Stimulated activated CD4-positive, alpha-beta T cell treated with anti-CD3 and anti-CD28 coated beads, Interleukin-2, amount 100 ng/mL, for 4 hours (primary cell): Measurements from ENCODE around the gene SCO2.
"Not testable (repeated sequence)": the region's sequence is repeated elsewhere in the genome, so short reads cannot be mapped to it uniquely, and the experiment has no call there.

Source experiments
- DNase-seq: peaks from one replicate; pipeline ENCODE4 v3.0.0-alpha.2; 2020; ENCODE audit warnings: low read depth

SCO2 gene

DNA sequence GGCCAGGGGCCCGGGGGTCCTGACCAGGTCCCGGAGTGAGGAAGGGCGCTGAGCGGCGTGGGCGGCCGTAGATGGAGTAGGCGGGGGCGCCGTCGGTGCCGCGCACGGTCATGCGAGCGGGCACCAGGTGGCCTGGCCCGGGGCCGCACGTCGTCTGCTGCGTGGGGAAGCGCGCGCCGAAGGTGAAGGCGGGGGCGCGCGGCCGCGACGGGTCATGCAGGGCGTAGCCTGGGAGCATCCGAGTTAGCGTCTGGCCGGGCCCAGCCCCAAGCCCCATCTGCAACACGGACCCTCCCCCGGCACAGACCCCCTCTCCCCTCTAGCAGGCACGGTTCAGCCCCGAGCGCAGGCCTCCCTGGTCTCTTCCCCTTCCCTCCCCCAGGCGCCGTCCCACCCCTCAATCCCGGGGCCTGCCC is 6.2 kb upstream of the SCO2 start:
- peak; percentile 76 for DNase-seq

DNA sequence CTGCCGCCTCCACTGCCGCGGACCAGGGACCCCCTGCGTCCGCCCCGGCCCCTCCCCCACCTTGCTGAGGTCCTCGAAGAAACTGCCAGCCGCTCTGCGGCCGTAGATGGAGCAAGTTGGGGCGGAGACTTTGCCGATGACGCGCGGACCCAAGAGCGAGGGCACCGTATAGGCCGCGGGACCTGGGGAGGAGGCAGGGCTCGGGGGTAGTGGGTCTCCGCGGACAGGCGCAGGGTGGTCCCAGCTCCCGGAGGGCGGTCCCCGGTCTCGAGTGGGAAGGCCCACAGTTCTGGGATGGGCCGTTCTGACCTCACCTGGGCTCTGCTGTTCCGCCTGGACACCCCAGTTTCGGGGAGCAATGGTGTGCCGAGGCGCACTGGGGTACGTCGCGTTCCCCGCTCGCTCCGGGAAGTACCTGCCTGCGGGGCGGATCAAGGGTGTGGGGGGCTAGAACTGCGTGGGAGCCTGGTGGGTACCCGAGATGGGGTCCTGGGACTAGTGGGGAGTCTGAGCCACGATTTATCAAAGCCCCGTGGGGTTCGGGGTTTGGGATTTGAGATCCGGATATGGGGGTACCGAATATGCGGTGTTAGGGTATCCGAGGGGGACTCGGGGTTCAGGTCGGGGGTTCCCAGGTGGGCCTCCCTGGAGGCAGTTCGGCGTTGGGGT is 5.6 kb upstream of the SCO2 start:
- DNase-seq, result peak; percentile 77

DNA sequence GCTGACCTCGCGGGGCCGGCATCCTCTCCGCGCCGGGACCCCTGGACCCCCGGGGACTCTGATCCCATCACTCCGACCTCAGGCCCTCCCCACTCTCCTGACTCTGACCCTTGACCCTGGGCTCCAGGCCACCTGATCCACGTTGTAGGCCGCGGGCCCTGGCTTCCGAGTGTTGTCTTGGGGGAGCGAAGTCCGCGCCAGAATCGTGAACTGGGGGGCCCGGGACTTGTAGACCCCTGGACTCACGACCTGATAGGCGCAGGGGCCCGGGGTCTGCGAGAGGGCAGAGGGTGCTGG is 5.1 kb upstream of the SCO2 start:
- DNase-seq, result no peak

DNA sequence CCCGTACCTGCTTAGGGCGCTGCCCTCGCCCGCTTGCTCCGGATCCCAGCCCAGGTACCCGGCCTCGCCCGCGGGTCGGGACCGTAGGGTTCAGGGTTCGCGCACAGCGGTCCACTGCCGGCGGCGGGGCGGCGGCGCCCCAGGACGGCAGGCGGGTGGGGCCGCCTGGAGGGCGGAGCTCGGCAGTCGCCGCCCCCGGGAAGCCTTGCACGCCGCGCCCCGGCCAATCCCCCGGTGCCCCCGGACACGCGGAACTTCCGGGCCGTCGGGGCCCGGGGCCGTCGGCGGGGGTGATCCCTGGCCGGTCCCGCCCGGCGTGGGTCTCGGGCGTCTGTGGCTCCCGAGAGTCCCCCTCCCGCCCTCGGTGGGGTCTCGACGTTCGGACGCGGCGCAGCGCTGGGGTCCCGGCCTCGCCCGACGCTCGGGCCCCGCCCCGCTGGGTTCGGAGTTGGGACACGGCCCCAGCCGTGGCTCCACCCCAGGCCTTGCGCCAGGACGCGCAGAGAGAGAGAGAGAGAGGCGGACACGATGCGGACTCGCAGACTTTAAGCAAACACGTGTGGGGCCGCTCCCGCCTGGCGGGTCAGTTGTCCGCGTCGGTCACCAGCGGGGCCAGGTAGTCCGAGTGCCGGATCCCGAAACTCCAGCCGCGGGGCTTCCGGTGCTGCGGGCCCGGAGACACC is 4.6 kb upstream of the SCO2 start, which contains the start of gene TYMP:
Gene TYMP, minus strand, starts transcription at position 116 of the 683 bp plus-strand sequence. CDS start 303 bp downstream, outside the sequence.
- peak; percentile 71 for DNase-seq

DNA sequence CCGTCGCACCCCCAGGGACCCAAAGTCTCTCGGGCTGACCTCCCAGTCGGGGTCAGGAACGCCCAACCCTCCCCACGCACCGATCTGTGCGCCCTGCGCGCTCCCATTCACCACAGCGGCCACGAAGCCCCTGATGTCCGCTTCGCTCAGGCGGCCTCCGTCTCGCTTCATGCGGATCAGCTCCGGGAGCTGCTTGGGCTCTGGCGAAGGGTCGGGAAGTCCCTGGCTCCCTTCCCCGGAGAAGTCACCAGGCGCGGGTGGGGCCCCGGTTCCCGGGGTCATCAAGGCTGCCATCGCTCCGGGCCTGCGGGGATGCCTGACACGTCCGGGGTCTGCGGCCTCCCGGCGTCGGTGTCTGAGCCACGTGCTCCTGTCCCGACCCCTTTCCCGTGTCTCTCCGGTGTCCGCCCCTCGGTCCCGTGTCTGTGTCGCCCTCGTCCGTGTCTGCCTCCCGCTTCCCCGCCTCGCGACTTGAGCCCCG is 4.1 kb upstream of the SCO2 start:
- DNase-seq, result no peak

DNA sequence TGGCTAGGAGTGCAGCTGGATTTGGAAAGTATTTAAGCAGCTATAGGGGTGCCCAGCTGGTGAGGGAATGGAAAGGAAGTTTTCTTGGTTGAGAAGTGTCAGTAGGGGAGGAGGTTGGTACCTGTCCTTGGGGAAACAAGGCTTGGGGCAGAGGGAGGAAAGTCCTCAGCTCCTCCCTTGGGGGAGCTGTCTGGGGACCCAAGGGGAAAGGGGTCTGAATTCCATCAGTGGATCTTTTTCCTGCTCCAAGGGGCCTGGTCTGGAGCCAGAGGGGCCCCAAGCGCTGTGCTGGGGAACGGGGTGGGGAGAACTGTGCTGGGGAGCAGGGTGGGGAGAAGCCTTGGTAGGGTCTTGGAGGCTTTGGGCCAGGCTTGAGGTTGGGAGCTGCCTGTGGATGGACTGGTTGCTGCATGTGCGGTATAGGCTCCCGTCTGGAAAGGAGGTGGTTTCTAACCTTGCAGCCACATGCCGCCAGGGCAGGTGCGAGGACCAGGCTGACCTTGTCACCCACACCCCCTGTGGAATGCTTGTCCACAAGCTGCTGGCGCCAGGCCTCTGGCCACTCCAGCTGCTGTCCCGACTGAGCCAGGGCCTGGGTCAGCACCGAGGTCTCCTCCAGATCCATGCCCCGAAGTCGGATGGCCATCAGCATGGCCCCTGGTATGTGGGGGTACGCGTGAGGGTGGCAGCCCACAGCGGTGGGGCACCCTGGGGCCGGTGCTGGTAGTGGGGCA is 3.5 kb upstream of the SCO2 start:
- DNase-seq, result no peak

DNA sequence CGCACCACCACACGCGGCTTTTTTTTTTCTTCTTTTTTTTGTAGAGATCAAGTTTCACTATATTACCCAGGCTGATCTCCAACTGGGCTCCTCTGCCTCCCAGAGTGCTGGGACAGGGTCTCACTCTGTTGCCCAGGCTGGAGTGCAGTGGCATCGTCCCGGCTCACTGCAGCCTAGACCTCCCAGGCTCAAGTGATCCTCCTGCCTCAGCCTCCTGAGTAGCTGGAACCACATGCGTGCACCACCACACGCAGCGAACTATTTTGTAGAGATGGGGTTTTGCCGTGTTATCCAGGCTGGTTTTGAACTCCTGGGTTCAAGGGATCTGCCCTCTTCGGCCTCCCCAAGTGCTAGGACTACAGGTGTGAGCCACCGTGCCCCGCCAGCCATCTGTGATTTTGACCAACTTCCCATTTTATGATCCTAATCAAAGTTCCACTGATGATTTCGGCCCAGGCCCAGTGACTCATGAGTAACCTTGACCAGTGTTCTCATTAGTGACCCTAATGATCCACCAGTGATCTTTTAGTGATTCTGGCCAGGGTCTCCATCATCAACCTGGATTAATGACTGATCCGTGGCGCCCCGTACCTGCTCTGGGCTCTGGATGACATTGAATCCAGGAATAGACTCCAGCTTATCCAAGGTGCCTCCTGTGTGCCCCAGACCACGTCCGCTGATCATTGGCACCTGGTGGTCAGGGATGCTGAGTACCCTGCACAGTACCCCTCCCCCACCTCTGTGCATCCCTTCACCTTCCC is 2.7 kb upstream of the SCO2 start:
- DNase-seq, result no peak

DNA sequence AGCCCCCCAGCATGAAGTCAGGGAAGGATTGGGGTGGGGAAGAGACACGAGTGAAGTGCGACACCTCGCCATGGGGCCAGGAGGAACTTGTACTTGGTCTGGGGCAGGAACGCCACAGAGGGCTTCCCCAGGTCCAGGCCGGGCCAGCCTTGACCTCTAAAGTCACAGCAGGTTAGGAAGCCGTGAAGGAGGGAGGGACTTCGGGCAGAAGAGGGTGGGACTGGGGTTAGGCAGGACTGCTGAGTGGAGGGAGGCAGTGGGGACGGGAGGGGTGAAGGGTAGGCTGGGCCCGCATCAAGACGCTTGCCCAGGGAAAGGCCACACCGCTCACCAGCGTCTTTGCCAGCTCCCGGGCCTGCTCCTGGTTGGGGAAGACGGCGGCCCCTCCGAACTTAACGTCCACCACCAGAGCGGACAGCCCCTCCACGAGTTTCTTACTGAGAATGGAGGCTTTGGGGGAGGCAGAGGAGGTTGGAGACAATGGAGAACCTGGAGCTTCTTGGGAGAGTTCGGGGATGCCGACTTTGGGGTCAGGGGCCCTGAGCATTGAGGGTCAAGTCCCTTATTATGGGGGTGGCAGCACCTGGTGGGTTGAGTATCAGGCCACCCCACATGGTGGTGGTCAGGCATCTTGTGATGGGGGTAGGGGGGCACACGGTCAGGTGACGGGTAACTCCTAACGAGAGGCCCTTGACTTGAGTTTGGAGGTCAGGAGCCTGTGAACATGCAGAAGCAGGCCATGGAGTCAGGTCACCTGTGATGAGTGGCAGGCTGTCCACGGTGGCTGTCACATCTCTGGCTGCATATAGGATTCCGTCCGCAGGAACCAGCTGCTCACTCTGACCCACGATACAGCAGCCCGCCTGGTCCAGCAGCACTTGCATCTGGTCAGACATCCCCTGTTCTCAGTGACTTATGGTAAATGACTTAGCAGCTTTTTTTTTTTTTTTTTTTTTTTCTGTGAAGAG is 1.7 kb upstream of the SCO2 start:
- DNase-seq, result no peak

DNA sequence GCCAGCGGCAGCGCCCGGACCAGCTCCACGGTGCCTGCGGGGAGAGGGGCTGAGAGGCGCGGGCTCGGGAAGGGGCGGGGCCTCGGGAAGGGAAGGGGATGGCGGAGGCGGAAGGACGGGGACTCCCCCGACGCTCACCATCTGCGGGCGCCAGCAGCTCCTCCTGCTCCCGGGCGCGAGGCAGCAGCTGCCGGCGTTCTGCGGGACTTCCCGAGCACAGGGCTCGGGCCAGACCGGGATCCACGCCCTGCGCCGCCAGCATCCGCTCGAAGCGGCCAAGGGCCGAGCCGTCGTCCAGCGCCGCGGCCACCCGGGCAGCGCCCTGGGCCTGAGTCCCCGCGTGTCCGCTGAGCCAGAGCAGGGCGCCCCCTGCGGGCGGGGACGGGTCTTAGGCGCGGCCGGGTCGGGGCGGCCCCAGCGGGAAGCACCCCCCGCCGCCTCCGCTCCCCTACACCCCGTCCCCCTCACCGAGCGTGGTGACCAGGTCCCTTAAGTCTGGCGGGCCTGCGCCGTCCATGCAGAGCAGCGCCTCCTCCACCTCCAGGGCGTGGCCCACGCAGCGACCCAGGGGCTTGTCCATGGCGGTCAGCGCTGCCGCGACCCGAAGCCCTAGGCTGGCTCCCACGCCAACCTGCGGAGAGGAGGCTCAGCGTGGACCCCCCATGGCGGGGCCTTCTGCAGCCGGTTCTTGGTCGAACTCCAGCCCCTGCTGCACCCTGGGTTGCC is 873 bp upstream of the SCO2 start:
- DNase-seq, result peak; percentile 83

DNA sequence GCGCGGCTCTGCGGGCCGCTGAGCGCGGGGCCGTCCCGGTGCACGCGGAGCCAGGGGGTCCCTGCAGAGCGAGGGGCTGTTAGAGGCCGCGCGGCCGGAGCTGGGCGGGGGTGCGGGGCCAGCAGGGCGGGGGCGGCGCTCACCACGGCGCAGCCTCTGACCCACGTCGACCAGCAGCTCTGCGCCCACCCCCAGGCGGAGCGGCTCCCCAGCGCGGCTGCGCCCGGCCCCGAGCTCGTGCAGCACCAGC is 385 bp upstream of the SCO2 start:
- DNase-seq, result no peak

DNA sequence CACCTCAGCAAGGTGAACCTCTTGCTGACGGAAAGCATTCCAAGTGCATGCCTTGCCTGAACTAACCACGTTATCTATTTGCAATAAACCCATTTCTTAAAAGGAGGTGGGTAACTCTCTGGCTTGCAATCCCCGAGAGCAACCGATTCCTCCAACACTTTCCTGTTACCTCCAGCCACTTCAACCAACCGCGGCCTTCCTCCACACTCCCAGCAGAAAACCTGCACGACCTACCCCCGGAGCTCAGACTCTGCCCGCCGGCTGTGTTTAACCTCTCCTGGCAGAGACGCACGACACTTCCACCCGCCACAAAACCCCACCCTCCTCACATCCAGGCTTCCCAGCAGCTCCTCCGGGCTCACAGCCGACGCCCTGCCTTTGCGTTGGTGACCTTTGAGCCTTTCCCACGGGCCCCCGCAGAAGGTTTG is 708 bp downstream of the SCO2 start:
- DNase-seq, result no peak

DNA sequence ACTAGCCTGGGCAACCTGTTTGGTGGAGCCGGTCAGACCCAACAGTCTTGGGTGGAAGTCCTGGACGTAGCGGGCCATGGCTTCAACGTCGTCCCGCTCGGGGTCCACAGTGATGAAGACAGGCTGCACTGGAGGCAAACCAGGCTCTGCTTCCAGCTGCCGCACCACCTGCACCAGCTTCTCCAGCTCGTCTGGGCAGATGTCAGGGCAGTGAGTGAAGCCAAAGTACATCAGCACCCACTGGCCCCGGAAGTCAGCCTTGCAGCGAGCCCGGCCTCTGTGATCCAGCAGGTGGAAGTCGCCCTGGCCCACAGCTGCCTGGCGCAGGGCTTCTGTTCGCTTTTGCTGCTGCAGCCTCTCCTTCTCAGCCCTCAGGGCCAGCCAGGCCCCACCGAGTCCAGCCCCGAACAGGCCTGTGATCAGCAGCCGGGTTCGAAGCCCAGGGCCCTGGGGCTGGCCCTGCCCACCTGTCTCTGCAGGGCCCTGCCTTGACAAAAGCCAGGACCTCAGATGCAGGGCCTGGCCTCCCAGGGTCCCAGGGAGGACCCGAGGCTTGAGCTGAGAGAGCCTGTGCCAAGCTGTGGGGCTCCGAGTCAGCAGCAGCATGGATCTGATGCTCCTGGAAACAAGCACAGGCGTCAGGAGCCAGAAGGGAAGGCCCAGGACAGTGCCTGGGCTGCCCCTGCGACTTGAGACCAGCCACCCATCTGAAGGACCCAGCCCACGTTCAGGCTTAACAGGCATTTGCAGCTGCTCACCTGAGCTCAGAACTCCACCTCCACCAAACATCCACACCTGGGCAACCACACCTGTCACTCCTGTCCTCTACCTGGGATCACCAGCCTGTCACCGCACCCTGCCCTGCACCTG is 1.4 kb downstream of the SCO2 start:
- DNase-seq, result no peak

DNA sequence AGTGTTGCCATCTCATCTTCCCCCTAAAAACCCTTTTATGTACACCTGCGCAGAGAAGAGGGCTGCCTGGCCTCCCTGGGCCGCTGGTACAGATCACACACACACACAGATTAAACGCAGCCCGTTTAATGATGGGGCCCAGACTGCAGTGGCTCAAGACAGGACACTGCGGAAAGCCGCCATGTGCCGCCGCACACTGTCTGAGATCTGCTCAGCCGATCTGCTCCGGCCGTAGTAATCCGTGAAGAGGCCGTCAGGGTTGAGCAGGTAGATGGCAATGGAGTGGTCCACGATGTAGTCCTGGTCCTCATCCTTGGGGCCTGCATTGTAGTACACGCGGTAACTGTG is 2.0 kb downstream of the SCO2 start:
- DNase-seq, result no peak

DNA sequence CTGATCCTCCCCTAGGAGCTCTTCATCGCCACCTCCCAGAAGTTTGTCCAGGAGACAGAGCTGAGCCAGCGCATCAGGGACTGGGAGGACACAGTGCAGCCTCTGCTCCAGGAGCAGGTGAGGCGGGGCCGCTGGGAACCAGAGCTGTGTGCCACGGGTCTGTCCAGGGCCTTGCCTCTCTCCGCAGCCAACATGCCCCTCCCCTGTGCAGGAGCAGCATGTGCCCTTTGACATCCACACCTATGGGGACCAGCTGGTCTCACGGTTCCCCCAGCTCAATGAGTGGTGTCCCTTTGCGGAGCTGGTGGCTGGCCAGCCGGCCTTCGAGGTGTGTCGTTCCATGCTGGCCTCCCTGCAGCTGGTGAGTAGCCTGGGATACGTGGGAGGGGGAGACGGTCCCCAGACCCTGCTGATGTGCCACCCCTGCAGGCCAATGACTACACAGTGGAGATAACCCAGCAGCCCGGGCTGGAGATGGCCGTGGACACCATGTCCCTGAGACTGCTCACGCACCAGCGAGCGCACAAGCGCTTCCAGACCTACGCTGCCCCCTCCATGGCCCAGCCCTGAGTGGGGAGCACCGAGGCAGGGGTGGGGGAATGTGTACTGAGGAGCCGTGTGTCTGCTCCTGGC is 2.5 kb downstream of the SCO2 start:
- DNase-seq, result no peak

DNA sequence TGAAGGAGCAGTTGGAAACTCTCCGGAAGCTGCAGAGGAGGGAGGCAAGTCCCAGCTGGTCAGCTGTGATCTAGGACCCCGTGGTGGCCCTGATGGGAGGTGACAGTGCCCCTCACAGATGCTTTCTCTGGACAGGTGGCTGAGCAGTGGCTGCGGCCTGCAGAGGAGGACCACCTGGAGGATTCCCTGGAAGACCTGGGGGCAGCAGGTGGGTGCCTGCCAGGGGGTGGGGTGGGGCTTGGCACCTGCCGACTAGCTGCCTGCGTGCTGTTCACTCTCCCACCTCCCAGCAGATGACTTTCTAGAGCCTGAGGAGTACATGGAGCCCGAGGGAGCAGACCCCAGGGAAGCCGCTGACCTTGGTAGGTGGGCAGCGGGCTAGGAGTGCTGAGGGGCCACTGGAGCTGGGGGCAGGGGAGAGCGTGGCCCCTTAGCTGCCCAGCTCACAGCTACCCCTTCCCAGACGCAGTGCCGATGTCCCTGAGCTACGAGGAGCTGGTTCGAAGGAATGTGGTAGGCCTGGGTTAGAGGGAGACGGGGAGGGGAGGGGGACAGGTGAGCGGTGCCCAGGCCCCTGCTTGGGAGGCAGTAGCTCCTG is 3.1 kb downstream of the SCO2 start:
- DNase-seq, result no peak

DNA sequence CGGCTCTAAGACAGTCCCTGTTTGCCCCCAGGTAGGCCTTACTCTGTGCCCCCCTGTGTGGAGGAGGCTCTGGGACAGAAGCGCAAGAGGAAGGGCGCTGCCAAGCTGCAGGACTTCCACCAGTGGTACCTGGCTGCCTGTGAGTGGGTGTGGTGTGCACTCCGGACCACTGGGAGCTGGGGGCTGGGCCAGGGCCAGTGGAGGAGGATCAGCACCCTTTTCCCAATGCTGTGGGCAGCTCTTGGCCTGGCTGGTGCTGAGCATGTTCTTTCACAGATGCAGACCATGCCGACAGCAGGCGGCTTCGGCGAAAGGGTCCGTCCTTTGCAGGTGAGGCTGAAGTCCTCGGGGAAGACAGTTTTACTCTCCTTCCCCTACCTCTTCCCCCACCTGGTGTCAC is 3.7 kb downstream of the SCO2 start:
- no peak for DNase-seq

DNA sequence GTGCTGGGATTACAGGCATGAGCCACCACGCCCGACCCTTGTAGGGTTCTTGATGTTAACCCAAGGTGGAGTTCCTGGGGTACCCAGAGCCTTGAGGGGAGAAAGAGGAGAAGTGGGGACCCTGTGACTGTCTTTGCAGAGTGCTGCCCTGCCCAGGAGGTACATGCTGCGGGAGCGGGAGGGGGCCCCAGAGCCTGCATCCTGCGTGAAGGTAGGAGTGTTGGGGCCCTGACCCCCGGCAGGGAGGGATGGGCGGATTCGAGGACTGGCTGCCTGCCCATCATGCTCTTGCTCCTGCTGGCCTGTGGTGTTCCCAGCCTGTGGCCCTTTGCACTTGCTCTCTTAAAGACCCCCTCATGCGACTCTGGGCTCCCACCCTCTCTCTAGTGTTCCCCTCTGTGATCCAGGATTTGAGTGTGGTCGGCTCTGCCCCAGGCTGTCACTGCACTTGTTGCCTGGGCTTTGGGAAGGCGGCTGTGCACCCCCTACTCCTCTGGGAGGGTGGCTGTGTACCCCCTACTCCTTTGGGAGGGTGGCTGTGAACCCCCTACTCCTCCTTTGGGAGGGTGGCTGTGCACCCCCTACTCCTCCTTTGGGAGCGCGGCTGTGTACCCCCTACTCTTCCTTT is 4.5 kb downstream of the SCO2 start:
- DNase-seq, result no peak

DNA sequence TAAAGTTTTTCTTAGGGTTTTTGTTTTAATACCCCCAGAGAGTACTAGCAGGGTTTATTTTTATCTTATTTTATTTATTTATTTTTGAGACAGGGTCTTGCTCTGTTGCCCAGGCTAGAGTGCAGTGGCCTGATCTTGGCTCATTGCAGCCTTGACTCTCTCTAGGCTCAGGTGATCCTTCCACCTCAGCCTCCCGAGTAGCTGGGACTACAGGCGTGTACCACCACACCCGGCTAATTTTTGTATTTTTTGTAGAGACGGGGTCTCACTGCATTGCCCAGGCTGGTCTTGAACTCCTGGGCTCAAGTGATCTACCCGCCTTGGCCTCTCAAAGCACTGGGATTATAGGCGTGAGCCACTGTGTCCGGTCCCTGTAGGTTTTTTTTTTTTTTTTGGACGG is 5.2 kb downstream of the SCO2 start:
- not testable (repeated sequence) for DNase-seq

DNA sequence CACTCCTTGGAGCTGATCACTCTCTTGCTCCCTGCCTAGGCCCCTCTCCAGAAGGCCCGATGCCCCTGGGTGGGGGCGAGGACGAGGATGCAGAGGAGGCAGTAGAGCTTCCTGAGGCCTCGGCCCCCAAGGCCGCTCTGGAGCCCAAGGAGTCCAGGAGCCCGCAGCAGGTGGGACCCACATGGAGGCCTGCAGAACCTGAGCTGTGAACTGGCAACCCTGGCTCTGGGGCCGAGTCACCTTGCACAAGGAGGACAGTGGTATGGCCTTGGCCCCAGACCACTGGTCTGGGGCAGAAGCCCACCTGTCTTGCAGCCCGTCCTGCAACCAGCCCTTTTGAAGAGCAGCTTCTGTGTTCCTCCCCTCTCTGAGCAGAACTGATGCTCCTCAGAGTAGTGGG is 6.2 kb downstream of the SCO2 start:
- no peak for DNase-seq
